ENCODE results near the gene MX2.

The MX2 gene

GRCh38 chr21:41374177-41374712, 12.4 kb downstream of the MX2 start:
- H3K4me1 ChIP-seq (ENCODE audit: control insufficient read depth, insufficient read depth, low read length, unreplicated experiment): peaks cover 14% of the 10 kb centered on the region
- peaks cover 62% of the 10 kb centered on the region for H3K79me2 ChIP-seq (ENCODE audit: control insufficient read depth, insufficient read depth, low read length, unreplicated experiment)
- H3K4me3 ChIP-seq (ENCODE audit: low read depth, low read length): no peak overlapping the region
- H3K27ac ChIP-seq (ENCODE audit: low read depth, low read length): no peak overlapping the region
- no peak overlapping the region for H2AFZ ChIP-seq (ENCODE audit: low read length, unreplicated experiment)
- no peaks in the 10 kb centered on the region for H3K27me3 ChIP-seq (ENCODE audit: insufficient read depth, low read length)
- H3K36me3 ChIP-seq (ENCODE audit: insufficient read depth, low read length): peaks cover 27% of the 10 kb centered on the region

- Histone ChIP-seq H3K36me3 (ENCODE audit: insufficient read depth, low read length) (peaks cover 32% of the 10 kb centered on the region), H3K79me2 (ENCODE audit: control insufficient read depth, insufficient read depth, low read length, unreplicated experiment) (peaks cover 57% of the 10 kb centered on the region), H3K4me1 (ENCODE audit: control insufficient read depth, insufficient read depth, low read length, unreplicated experiment) (peaks cover 10% of the 10 kb centered on the region), H3K27ac (ENCODE audit: low read depth, low read length) (no peak overlapping the region), H3K4me3 (ENCODE audit: low read depth, low read length) (no peak overlapping the region), H3K27me3 (ENCODE audit: insufficient read depth, low read length) (no peaks in the 10 kb centered on the region), H2AFZ (ENCODE audit: low read length, unreplicated experiment) (no peak overlapping the region)
Measured at GRCh38 chr21:41374867-41375533, 13.2 kb downstream of the MX2 start.

GRCh38 chr21:41375875-41376274, 14.0 kb downstream of the MX2 start:
- Histone ChIP-seq H3K36me3 (ENCODE audit: insufficient read depth, low read length) (peaks cover 33% of the 10 kb centered on the region), H3K4me3 (ENCODE audit: low read depth, low read length) (no peak overlapping the region), H2AFZ (ENCODE audit: low read length, unreplicated experiment) (no peak overlapping the region), H3K27me3 (ENCODE audit: insufficient read depth, low read length) (no peaks in the 10 kb centered on the region), H3K4me1 (ENCODE audit: control insufficient read depth, insufficient read depth, low read length, unreplicated experiment) (peaks cover 2% of the 10 kb centered on the region), H3K79me2 (ENCODE audit: control insufficient read depth, insufficient read depth, low read length, unreplicated experiment) (peaks cover 48% of the 10 kb centered on the region), H3K27ac (ENCODE audit: low read depth, low read length) (no peak overlapping the region)

GRCh38 chr21:41377715-41378114, 15.9 kb downstream of the MX2 start:
- Histone ChIP-seq H3K4me3 (ENCODE audit: low read depth, low read length) (no peak overlapping the region), H3K79me2 (ENCODE audit: control insufficient read depth, insufficient read depth, low read length, unreplicated experiment) (peaks cover 30% of the 10 kb centered on the region), H3K27ac (ENCODE audit: low read depth, low read length) (no peak overlapping the region), H2AFZ (ENCODE audit: low read length, unreplicated experiment) (no peak overlapping the region), H3K27me3 (ENCODE audit: insufficient read depth, low read length) (no peaks in the 10 kb centered on the region), H3K36me3 (ENCODE audit: insufficient read depth, low read length) (peaks cover 44% of the 10 kb centered on the region), H3K4me1 (ENCODE audit: control insufficient read depth, insufficient read depth, low read length, unreplicated experiment) (no peaks in the 10 kb centered on the region)

GRCh38 chr21:41378849-41379248, 17.0 kb downstream of the MX2 start:
- H2AFZ ChIP-seq (ENCODE audit: low read length, unreplicated experiment): no peak overlapping the region
- H3K36me3 ChIP-seq (ENCODE audit: insufficient read depth, low read length): peaks cover 54% of the 10 kb centered on the region
- peaks cover 21% of the 10 kb centered on the region for H3K79me2 ChIP-seq (ENCODE audit: control insufficient read depth, insufficient read depth, low read length, unreplicated experiment)
- no peak overlapping the region for H3K27ac ChIP-seq (ENCODE audit: low read depth, low read length)
- H3K27me3 ChIP-seq (ENCODE audit: insufficient read depth, low read length): no peaks in the 10 kb centered on the region
- no peaks in the 10 kb centered on the region for H3K4me1 ChIP-seq (ENCODE audit: control insufficient read depth, insufficient read depth, low read length, unreplicated experiment)
- no peak overlapping the region for H3K4me3 ChIP-seq (ENCODE audit: low read depth, low read length)

GRCh38 chr21:41379901-41380300, 18.1 kb downstream of the MX2 start:
- no peaks in the 10 kb centered on the region for H3K27me3 ChIP-seq (ENCODE audit: insufficient read depth, low read length)
- peaks cover 11% of the 10 kb centered on the region for H3K79me2 ChIP-seq (ENCODE audit: control insufficient read depth, insufficient read depth, low read length, unreplicated experiment)
- H3K36me3 ChIP-seq (ENCODE audit: insufficient read depth, low read length): peaks cover 60% of the 10 kb centered on the region
- no peaks in the 10 kb centered on the region for H3K4me1 ChIP-seq (ENCODE audit: control insufficient read depth, insufficient read depth, low read length, unreplicated experiment)
- no peak overlapping the region for H3K4me3 ChIP-seq (ENCODE audit: low read depth, low read length)
- no peak overlapping the region for H3K27ac ChIP-seq (ENCODE audit: low read depth, low read length)
- no peak overlapping the region for H2AFZ ChIP-seq (ENCODE audit: low read length, unreplicated experiment)

GRCh38 chr21:41381731-41382130, 19.9 kb downstream of the MX2 start:
- H2AFZ ChIP-seq (ENCODE audit: low read length, unreplicated experiment): no peak overlapping the region
- peaks cover 65% of the 10 kb centered on the region for H3K36me3 ChIP-seq (ENCODE audit: insufficient read depth, low read length)
- H3K4me3 ChIP-seq (ENCODE audit: low read depth, low read length): no peak overlapping the region
- H3K27me3 ChIP-seq (ENCODE audit: insufficient read depth, low read length): no peaks in the 10 kb centered on the region
- H3K4me1 ChIP-seq (ENCODE audit: control insufficient read depth, insufficient read depth, low read length, unreplicated experiment): no peaks in the 10 kb centered on the region
- no peak overlapping the region for H3K27ac ChIP-seq (ENCODE audit: low read depth, low read length)
- no peaks in the 10 kb centered on the region for H3K79me2 ChIP-seq (ENCODE audit: control insufficient read depth, insufficient read depth, low read length, unreplicated experiment)

- Histone ChIP-seq H3K36me3 (ENCODE audit: insufficient read depth, low read length) (peaks cover 49% of the 10 kb centered on the region), H2AFZ (ENCODE audit: low read length, unreplicated experiment) (no peak overlapping the region), H3K4me3 (ENCODE audit: low read depth, low read length) (no peak overlapping the region), H3K79me2 (ENCODE audit: control insufficient read depth, insufficient read depth, low read length, unreplicated experiment) (no peaks in the 10 kb centered on the region), H3K27ac (ENCODE audit: low read depth, low read length) (no peak overlapping the region), H3K4me1 (ENCODE audit: control insufficient read depth, insufficient read depth, low read length, unreplicated experiment) (no peaks in the 10 kb centered on the region), H3K27me3 (ENCODE audit: insufficient read depth, low read length) (no peaks in the 10 kb centered on the region)
Measured at GRCh38 chr21:41387042-41387819, 25.4 kb downstream of the MX2 start.

GRCh38 chr21:41387824-41388223, 26.0 kb downstream of the MX2 start:
- Histone ChIP-seq H3K79me2 (ENCODE audit: control insufficient read depth, insufficient read depth, low read length, unreplicated experiment) (no peaks in the 10 kb centered on the region), H3K36me3 (ENCODE audit: insufficient read depth, low read length) (peaks cover 43% of the 10 kb centered on the region), H3K27ac (ENCODE audit: low read depth, low read length) (no peak overlapping the region), H2AFZ (ENCODE audit: low read length, unreplicated experiment) (no peak overlapping the region), H3K27me3 (ENCODE audit: insufficient read depth, low read length) (no peaks in the 10 kb centered on the region), H3K4me3 (ENCODE audit: low read depth, low read length) (no peak overlapping the region), H3K4me1 (ENCODE audit: control insufficient read depth, insufficient read depth, low read length, unreplicated experiment) (no peaks in the 10 kb centered on the region)

- Histone ChIP-seq H3K79me2 (ENCODE audit: control insufficient read depth, insufficient read depth, low read length, unreplicated experiment) (no peaks in the 10 kb centered on the region), H3K27me3 (ENCODE audit: insufficient read depth, low read length) (no peaks in the 10 kb centered on the region), H3K36me3 (ENCODE audit: insufficient read depth, low read length) (peaks cover 40% of the 10 kb centered on the region), H3K4me1 (ENCODE audit: control insufficient read depth, insufficient read depth, low read length, unreplicated experiment) (no peaks in the 10 kb centered on the region), H2AFZ (ENCODE audit: low read length, unreplicated experiment) (no peak overlapping the region), H3K4me3 (ENCODE audit: low read depth, low read length) (no peak overlapping the region), H3K27ac (ENCODE audit: low read depth, low read length) (no peak overlapping the region)
Measured at GRCh38 chr21:41388259-41388658, 26.4 kb downstream of the MX2 start.

All from ACC112 (cell line).